Activated T-helper 1 cell treated with anti-CD3 and anti-CD28 coated beads, Interleukin-2, amount 50 U/mL, for 16 hours (primary cell): ENCODE measurements around the gene NCOA1.
"Not testable (repeated sequence)": the region's sequence is repeated elsewhere in the genome, so short reads cannot be mapped to it uniquely, and the experiment has no call there.

Source experiments
- DNase-seq, 2 donors: peaks; one replicate each; pipeline ENCODE4 v3.0.0-alpha.2; 2020; ENCODE audit warnings: low read depth in 1 of 2, low spot score in 1 of 2

Gene NCOA1

GRCh38 chr2:24490690-24491541 lies at the start of gene NCOA1:
Gene NCOA1, plus strand, starts transcription at chr2:24491254. Its CDS starts 167,424 bp downstream, at chr2:24658678.
- DNase-seq = peak; percentile 77 to 84

DNA sequence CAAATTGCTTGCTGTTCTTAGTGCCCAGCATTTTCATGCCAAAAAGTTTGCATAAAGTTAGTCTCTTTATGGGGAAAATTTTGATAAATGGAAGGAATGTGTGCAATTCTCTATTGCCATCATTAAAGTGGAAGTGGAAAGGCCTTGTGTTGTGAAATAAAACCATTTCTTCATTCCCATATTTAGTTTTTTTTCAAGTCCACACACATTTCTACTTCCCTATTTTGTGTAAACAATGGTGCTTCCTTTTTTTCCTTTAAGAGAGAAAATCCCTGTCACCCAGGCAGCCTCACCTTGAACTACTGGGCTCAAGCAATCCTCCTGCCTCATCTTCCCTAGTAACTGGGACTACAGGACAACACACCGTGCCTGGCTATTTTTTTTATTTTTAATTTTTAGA lies 42.3 kb upstream of the NCOA1 start:
- no peak for DNase-seq

DNA sequence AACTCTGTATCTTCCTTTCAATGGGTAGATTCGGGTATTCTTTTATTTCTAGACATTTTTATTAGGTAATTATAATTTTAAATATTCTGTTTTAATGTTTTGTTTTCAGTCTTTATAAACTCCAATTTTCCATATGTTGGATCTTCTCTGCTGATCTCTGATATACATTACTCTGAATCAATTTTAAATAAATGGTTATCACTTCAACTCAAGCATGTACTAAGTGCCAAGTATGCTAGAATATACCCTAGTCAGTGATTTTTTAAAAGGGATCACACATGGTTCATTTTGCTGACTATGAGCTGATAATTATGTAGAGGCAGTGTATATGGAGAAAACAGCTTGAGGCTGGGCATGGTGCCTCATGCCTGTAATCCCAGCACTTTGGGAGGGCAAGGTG lies 41.7 kb upstream of the NCOA1 start:
- no peak for DNase-seq

DNA sequence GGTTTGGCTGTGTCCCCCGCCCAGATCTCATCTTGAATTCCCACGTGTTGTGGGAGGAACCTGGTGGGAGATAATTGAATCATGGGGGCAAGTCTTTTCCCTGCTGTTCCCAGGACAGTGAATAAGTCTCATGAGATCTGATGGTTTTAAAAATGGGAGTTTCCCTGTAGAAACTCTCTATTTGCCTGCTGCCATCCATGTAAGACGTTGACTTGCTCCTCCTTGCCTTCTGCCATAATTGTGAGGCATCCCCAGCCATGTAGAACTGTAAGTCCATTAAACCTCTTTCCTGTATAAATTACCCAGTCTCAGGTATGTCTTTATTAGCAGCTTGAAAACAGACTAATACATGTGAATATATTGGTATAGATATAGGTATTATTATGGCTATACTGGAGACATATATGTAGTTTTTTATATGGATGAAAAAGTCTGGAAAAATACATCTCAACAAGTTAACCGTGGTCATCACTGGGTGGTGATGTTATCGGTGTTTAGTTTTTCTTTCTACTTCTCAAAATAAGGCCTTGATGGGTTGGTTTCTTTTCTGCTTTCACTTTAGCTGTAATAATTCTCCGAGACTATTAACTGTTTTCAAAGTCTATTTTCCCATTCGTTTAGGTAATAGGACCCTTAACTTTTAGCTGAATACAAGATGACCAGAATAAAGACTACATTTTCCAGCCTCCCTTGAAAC lies 39.1 kb upstream of the NCOA1 start:
- DNase-seq = no peak

- DNase-seq = no peak
Observed at GRCh38 chr2:24452502-24452885, 38.6 kb upstream of the NCOA1 start.

DNA sequence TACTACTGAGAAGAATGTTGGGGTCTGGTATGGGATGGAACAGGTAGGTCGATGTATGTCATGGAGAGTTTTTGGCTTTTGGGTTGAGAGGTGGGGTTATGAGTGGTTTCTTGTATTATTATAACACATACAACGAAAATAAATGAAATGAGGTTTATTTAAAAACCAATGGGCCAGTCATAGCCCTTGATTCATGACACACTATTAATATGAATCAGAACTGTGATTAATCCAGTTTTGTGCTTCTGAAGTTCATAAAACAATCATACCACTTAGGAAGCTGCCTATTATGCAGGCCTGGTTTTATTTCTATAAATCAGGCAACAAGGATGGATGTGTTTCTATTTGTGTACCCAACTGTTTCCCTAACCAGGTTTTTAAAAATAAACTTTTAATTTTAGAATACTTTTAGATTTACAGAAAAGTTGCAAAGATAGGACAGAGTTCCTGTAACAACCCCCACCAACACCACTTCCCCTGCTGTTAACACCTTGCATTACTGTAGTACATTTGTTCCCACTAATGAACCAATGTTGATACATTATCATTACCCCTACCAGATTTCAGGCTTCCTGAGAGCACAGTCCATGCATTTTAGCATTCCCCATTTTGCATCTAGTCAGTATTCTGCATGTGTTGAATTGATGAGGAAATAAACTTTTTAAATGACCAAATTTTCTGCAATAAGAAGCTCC lies 37.5 kb upstream of the NCOA1 start:
- no peak for DNase-seq

DNA sequence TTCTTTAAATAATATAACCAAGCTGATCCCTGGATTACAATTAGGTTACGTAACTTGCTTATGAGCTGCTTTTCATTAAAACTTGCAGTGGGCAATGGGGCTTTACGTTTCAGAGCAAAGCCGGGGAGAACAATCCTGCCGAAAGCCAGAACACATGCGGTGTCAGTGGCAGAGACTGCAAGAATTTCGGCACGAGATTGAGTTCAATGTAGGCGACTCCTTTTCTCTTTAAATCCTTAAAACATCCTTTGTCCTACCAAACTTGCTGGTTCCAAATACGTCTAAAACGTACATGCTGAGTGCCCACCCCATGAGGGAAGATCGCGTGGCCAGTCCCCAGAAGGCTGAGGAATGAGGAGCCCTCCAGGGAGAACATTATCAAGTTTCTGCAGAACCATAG lies 36.8 kb upstream of the NCOA1 start:
- DNase-seq = no peak

GRCh38 chr2:24456599-24457556 lies 34.2 kb upstream of the NCOA1 start:
- no peak for DNase-seq

- DNase-seq = no peak
Observed at GRCh38 chr2:24457696-24458386, 33.2 kb upstream of the NCOA1 start.

- DNase-seq = no peak
Observed at GRCh38 chr2:24459224-24460161, 31.6 kb upstream of the NCOA1 start.

GRCh38 chr2:24461685-24462084 lies 29.4 kb upstream of the NCOA1 start:
- DNase-seq = no peak

GRCh38 chr2:24463271-24463670 lies 27.8 kb upstream of the NCOA1 start:
- DNase-seq = no peak

DNA sequence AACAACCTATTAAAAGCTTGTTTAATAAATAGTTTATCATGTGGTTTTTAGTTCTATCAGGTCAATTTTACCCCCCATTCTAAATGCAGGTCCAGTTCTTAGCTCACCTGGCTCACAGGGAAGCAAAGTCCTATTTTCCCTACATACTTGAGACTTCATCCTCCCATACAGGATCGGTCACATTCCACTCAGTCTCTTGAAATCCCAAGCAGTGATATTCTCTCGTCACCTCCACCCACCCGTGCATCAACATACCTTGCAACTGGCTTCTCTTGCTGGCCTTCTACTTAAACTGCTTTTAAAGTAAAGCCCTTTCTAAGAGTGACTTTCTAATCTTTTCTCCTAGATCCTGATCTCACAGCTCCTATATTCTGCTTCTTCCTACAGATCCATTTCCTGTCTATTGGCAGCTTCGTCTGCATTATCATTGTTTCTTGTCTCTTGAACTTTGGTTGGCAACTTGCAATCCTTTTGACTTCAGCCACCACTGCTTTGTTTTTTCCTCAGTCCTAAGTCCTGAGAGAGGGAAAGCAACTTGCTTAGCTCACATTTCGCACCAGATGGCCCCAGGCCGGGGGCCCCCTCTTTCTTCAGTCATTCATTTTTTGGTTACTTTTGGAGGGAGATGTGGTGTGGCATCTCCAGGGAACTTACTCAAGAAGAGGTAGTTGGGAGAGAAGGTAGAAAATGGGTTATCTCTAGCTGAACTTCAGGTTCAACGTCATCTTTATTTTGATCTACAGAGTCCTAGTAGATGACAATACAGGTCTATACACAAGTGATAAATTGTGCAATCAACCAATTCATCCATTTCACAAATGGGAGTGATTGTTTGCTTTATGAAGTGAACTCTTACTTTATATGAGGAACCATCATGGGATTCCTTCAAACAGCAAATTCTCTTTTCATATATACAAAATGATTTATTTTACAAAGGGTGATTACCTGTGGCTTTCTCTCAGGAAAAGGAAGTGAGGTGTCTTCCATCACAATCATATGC lies 23.9 kb upstream of the NCOA1 start:
- no peak for DNase-seq

DNA sequence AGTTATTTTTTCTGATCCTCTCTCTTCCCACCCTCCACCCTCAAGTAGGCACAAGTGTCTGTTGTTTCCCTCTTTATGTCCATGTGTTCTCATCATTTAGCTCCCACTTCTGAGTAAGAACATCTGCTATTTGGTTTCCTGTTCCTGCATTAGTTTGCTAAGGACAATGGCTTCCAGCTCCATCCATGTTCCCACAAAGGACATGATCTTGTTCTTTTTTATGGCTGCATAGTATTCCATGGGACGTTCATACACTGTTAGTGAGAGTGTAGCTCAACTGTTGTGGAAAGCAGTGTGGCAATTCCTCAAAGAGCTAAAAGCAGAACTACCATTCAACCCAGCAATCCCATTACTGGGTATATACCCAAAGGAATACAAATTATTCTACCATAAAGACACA lies 22.6 kb upstream of the NCOA1 start:
- not testable (repeated sequence) for DNase-seq

- DNase-seq = no peak
Observed at GRCh38 chr2:24469148-24469650, 21.9 kb upstream of the NCOA1 start.

DNA sequence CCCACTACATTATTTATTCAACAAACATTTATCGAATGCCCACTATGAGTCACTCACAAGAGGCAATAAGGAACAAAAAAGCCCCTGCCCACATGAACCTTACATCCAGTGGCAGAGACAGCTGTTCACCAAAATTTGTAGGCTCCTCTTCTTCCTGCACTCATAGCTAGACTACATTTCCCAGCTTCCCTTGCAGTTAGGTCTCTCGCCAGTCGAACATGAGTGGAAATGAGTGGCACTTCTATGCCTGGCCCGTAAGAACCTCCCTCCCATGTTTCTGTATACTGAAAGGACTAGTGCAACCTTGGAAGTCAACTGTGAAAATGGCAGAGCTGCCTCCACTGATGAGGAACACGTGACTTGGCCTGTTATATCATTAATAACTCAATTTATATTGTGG lies 19.4 kb upstream of the NCOA1 start:
- DNase-seq = no peak

DNA sequence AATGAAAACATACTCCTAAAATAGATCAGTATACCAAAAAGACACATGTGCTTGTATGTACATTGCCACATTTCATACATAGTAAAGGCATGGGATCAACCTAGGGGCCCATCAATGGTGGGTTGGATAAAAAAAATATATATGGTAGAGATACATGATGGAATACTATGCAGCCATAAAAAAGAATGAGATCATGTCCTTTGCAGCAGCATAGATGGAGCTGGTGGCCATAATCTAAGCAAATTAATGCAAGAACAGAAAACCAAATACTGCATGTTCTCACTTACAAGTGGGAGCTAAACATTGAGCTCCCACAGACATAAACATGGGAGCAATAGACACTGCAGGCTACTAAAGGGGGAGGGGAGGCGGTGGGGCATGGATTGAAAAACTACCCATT lies 18.6 kb upstream of the NCOA1 start:
- DNase-seq = no peak

GRCh38 chr2:24473626-24474025 lies 17.4 kb upstream of the NCOA1 start:
- DNase-seq = no peak
